ENCODE results near the gene SLC9A3. TPM values are rescaled to one million over a fixed set of nuclear protein-coding genes. Genes with fewer than 3 reads are reported as not detected.

Gene SLC9A3
- total RNA-seq, 1 experiment from 2014 or later = 1.9 TPM

DNA sequence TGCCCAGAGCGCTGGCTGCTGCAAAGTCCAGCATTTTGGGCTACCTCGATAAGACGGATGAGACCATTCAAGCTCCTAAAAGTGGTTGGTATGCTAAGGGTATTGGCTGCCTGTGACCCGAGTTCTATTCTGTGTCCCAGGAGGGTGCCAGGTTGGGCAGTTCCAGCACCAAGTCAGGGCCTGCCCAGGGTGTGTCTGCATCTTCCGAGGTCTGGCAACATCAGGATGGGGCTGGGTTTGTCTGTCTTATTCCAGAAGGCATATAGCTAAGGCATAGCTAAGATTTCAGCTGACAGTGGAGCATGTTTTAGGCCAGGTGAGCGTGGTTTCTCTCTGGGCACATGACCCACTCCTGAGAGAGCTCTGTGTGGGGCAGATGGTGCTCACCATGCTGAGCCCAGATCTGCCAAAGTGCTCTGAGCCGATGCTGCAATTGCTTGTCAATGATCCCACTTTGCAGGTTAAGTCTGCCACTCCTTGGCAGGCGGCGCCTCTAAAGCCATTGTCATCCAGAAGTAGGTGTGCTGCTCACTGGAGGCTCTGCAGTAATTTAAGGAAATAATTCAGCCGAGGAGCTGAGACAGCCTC lies 7.8 kb downstream of the SLC9A3 start:
- ChIA-PET POLR2A (ENCODE audit: low non-redundant PET) (no interaction called here), CTCF (no interaction called here)
- H3K27ac ChIP-seq (ENCODE audit: low read depth, low read length, poor library complexity, severe bottlenecking) = no peak overlapping the region
- peaks cover 8% of the 10 kb centered on the region for H3K4me1 ChIP-seq (ENCODE audit: insufficient read depth, low read length, poor library complexity, severe bottlenecking)
- DNase-seq (ENCODE audit: low spot score) = no peak
- intact Hi-C loops (cut with micrococcal nuclease; ENCODE audit: unreplicated experiment) = no loop called here
- BruUV-seq (replicated peaks) = no TSS peak
- no peak overlapping the region for H3K4me3 ChIP-seq (ENCODE audit: low read depth, low read length, poor library complexity, severe bottlenecking)
- H3K9me3 ChIP-seq (ENCODE audit: low read depth, low read length, poor library complexity, severe bottlenecking) = no peaks in the 10 kb centered on the region
- TF ChIP-seq, protein P1, sequence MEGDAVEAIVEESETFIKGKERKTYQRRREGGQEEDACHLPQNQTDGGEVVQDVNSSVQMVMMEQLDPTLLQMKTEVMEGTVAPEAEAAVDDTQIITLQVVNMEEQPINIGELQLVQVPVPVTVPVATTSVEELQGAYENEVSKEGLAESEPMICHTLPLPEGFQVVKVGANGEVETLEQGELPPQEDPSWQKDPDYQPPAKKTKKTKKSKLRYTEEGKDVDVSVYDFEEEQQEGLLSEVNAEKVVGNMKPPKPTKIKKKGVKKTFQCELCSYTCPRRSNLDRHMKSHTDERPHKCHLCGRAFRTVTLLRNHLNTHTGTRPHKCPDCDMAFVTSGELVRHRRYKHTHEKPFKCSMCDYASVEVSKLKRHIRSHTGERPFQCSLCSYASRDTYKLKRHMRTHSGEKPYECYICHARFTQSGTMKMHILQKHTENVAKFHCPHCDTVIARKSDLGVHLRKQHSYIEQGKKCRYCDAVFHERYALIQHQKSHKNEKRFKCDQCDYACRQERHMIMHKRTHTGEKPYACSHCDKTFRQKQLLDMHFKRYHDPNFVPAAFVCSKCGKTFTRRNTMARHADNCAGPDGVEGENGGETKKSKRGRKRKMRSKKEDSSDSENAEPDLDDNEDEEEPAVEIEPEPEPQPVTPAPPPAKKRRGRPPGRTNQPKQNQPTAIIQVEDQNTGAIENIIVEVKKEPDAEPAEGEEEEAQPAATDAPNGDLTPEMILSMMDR (conservative IDR thresholded peaks at IDR 0.05; ENCODE audit: low read depth, low read length) = no peak
- TF ChIP-seq EZH2 (IDR thresholded peaks at IDR 0.05; ENCODE audit: borderline replicate concordance, low read depth, low read length, poor library complexity, severe bottlenecking) = no peak
- peaks cover 10% of the 10 kb centered on the region for H3K27me3 ChIP-seq (replicated peaks; ENCODE audit: insufficient read depth, low read depth, low read length, poor library complexity)
- no peaks in the 10 kb centered on the region for H3K36me3 ChIP-seq (ENCODE audit: insufficient read depth, low read length, poor library complexity, severe bottlenecking)

DNA sequence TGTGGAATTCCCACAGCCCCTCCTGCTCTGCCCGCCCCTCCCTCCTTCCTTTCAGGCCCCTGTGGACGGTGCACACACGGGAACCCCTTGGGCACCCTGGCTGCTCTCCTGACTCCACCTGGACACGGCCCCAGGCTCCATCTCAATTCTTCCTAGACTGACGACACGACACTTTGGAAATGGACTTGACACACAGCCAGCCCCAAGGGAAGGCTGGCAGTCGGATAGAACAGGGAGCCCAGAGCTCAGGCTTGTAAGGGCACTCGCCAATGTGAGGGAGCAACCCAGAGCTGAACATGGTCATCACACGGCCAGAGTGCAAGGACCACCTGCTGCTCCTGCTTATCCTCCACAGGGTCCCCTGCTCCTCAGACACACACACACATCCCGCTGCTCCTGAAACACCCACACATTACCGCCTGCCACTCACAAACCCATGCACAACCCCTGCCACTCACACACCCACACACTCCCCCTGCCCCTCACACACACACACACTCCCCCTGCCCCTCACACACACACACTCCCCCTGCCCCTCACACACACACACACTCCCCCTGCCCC lies 8.9 kb downstream of the SLC9A3 start:
- H3K4me1 ChIP-seq (ENCODE audit: insufficient read depth, low read length, poor library complexity, severe bottlenecking) = peaks cover 8% of the 10 kb centered on the region
- no peak overlapping the region for H3K27ac ChIP-seq (ENCODE audit: low read depth, low read length, poor library complexity, severe bottlenecking)
- ChIA-PET CTCF (no interaction called here), POLR2A (ENCODE audit: low non-redundant PET) (no interaction called here)
- no peaks in the 10 kb centered on the region for H3K9me3 ChIP-seq (ENCODE audit: low read depth, low read length, poor library complexity, severe bottlenecking)
- intact Hi-C loops (cut with micrococcal nuclease; ENCODE audit: unreplicated experiment) = no loop called here
- no peaks in the 10 kb centered on the region for H3K36me3 ChIP-seq (ENCODE audit: insufficient read depth, low read length, poor library complexity, severe bottlenecking)
- DNase-seq (ENCODE audit: low spot score) = no peak
- TF ChIP-seq, protein P1 (conservative IDR thresholded peaks at IDR 0.05; ENCODE audit: low read depth, low read length) = no peak
- no peak for TF ChIP-seq EZH2 (IDR thresholded peaks at IDR 0.05; ENCODE audit: borderline replicate concordance, low read depth, low read length, poor library complexity, severe bottlenecking)
- no peak overlapping the region for H3K4me3 ChIP-seq (ENCODE audit: low read depth, low read length, poor library complexity, severe bottlenecking)
- peaks cover 7% of the 10 kb centered on the region for H3K27me3 ChIP-seq (replicated peaks; ENCODE audit: insufficient read depth, low read depth, low read length, poor library complexity)
- no TSS peak for BruUV-seq (replicated peaks)

DNA sequence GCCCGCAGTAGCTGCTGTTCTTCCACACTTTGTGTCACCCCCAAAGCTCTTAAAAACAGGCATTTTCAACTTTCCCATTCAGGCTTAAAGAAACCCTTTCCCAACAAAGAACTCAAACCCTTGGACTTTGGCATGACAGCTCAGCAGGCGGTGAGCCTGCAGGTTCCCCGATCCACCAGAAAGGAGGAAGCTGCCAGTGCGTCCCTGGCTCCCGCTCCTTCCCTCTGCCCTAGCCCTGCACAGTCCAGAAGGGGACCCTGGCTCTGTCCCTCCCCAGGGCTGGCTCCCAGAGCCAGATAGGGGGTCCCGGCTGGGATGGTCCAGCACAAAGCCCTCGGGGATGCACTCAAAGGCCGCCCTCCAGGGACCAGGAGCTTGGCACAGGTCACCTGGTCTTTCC lies 9.6 kb downstream of the SLC9A3 start:
- DNase-seq (ENCODE audit: low spot score) = no peak
- H3K9me3 ChIP-seq (ENCODE audit: low read depth, low read length, poor library complexity, severe bottlenecking) = no peaks in the 10 kb centered on the region
- BruUV-seq (replicated peaks) = no TSS peak
- H3K27me3 ChIP-seq (replicated peaks; ENCODE audit: insufficient read depth, low read depth, low read length, poor library complexity) = peaks cover 7% of the 10 kb centered on the region
- no peak overlapping the region for H3K27ac ChIP-seq (ENCODE audit: low read depth, low read length, poor library complexity, severe bottlenecking)
- no peaks in the 10 kb centered on the region for H3K36me3 ChIP-seq (ENCODE audit: insufficient read depth, low read length, poor library complexity, severe bottlenecking)
- no peak for TF ChIP-seq EZH2 (IDR thresholded peaks at IDR 0.05; ENCODE audit: borderline replicate concordance, low read depth, low read length, poor library complexity, severe bottlenecking)
- TF ChIP-seq, protein P1 (conservative IDR thresholded peaks at IDR 0.05; ENCODE audit: low read depth, low read length) = no peak
- CTCF ChIA-PET = no interaction called here
- intact Hi-C loops (cut with micrococcal nuclease; ENCODE audit: unreplicated experiment) = no loop called here
- H3K4me1 ChIP-seq (ENCODE audit: insufficient read depth, low read length, poor library complexity, severe bottlenecking) = peaks cover 8% of the 10 kb centered on the region
- POLR2A ChIA-PET (ENCODE audit: low non-redundant PET) = no interaction called here
- no peak overlapping the region for H3K4me3 ChIP-seq (ENCODE audit: low read depth, low read length, poor library complexity, severe bottlenecking)

All from A673 (cell line).